ENCODE results near the gene ERBIN. TPM values are rescaled to one million over a fixed set of nuclear protein-coding genes. Genes with fewer than 3 reads are reported as not detected.
A peak's percentile ranks its signal among the peaks of the same experiment; 100 is the strongest.

The ERBIN gene
- total and polyA plus RNA-seq, 2 experiments from 2014 or later, result 46.4 to 112 TPM

- Histone ChIP-seq H3K36me3 (ENCODE audit: low read depth) (peaks cover 45% of the 10 kb centered on the region; the same call in 1 of the 2 replicates), H3K4me3 (no peak overlapping the region), H3K27me3 (replicated peaks; ENCODE audit: insufficient read depth) (no peaks in the 10 kb centered on the region), H3K27ac (no peak overlapping the region), H3K4me2 (ENCODE audit: unreplicated experiment) (no peak overlapping the region), H3K9ac (no peak overlapping the region), H3K9me3 (ENCODE audit: low read depth) (no peaks in the 10 kb centered on the region), H3K4me1 (ENCODE audit: insufficient read depth) (no peaks in the 10 kb centered on the region), H3K79me2 (ENCODE audit: insufficient read depth) (peaks cover 99% of the 10 kb centered on the region), H4K20me1 (ENCODE audit: insufficient read depth) (peaks cover 7% of the 10 kb centered on the region), H3K9me2 (ENCODE audit: insufficient read depth) (no peaks in the 10 kb centered on the region), H2AFZ (no peak overlapping the region), H3F3A (ENCODE audit: insufficient read depth) (peaks cover 31% of the 10 kb centered on the region)
- in situ Hi-C loops (cut with MboI), result no loop called here
- TF ChIP-seq EZH2phosphoT487 (IDR thresholded peaks at IDR 0.05; ENCODE audit: insufficient read depth, low read depth), result no peak
- TF ChIP-seq EZH2 (IDR thresholded peaks at IDR 0.05; ENCODE audit: insufficient read depth, poor library complexity, severe bottlenecking), result no peak
- WGBS, 2 experiments (ENCODE audit: low coverage in 1 of 2, low lambda C conversion rate in 2 of 2, missing lambda C conversion rate in 2 of 2), result 90 to 94% methylated on average over 2 of the region's 2 CpGs
- DNase-seq, result no peak
These were observed 140.5 kb downstream of the ERBIN start for GRCh38 chr5:66066826-66067225.

DNA sequence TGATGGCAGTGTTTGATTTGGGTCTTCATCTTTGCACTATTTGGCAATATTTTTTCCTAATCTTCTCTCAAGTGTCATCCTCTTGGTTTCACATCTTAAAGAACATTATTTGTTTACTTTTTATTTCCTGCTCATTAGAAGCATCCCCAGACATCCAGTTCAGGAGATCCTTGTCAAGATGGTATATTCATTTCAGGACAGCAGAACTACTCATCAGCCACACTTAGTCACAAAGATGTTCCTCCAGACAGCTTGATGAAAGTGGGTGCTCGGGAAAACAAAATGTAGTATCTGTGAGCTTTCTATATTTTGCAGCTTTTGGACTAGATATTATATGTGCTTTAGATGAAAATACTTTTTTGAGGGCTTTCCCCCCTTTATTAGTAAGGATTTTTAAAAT, 145.7 kb downstream of the ERBIN start:
- no peaks in the 10 kb centered on the region for H3K9me2 ChIP-seq (ENCODE audit: insufficient read depth)
- no peak overlapping the region for H2AFZ ChIP-seq
- no peak overlapping the region for H3K27ac ChIP-seq
- H3K27me3 ChIP-seq (replicated peaks; ENCODE audit: insufficient read depth), result no peaks in the 10 kb centered on the region
- DNase-seq, result peak; percentile 14
- WGBS, 2 experiments (ENCODE audit: low coverage in 1 of 2, low lambda C conversion rate in 2 of 2, missing lambda C conversion rate in 2 of 2), result 83 to 96% methylated on average over 1 of the region's 1 CpG
- no peak overlapping the region for H3K4me2 ChIP-seq (ENCODE audit: unreplicated experiment)
- peaks cover 99% of the 10 kb centered on the region for H3K79me2 ChIP-seq (ENCODE audit: insufficient read depth)
- peaks cover 44% of the 10 kb centered on the region for H3F3A ChIP-seq (ENCODE audit: insufficient read depth)
- no peak for TF ChIP-seq EZH2 (IDR thresholded peaks at IDR 0.05; ENCODE audit: insufficient read depth, poor library complexity, severe bottlenecking)
- no peak for TF ChIP-seq EZH2phosphoT487 (IDR thresholded peaks at IDR 0.05; ENCODE audit: insufficient read depth, low read depth)
- in situ Hi-C loops (cut with MboI), result no loop called here
- peaks cover 64% of the 10 kb centered on the region for H3K36me3 ChIP-seq (ENCODE audit: low read depth)
- H3K9me3 ChIP-seq (ENCODE audit: low read depth), result no peaks in the 10 kb centered on the region
- H3K4me3 ChIP-seq, result no peak overlapping the region
- no peaks in the 10 kb centered on the region for H4K20me1 ChIP-seq (ENCODE audit: insufficient read depth)
- H3K4me1 ChIP-seq (ENCODE audit: insufficient read depth), result no peaks in the 10 kb centered on the region
- no peak overlapping the region for H3K9ac ChIP-seq

GRCh38 chr5:66074901-66075300, 148.5 kb downstream of the ERBIN start:
- H3K27ac ChIP-seq, result no peak overlapping the region
- H2AFZ ChIP-seq, result no peak overlapping the region
- H3K4me2 ChIP-seq (ENCODE audit: unreplicated experiment), result no peak overlapping the region
- no peaks in the 10 kb centered on the region for H4K20me1 ChIP-seq (ENCODE audit: insufficient read depth)
- peaks cover 41% of the 10 kb centered on the region; the same call in 1 of the 2 replicates for H3F3A ChIP-seq (ENCODE audit: insufficient read depth)
- H3K27me3 ChIP-seq (replicated peaks; ENCODE audit: insufficient read depth), result no peaks in the 10 kb centered on the region
- H3K4me1 ChIP-seq (ENCODE audit: insufficient read depth), result no peaks in the 10 kb centered on the region
- no peaks in the 10 kb centered on the region for H3K9me3 ChIP-seq (ENCODE audit: low read depth)
- peaks cover 71% of the 10 kb centered on the region for H3K36me3 ChIP-seq (ENCODE audit: low read depth)
- H3K4me3 ChIP-seq, result no peak overlapping the region
- H3K79me2 ChIP-seq (ENCODE audit: insufficient read depth), result peaks cover 82% of the 10 kb centered on the region
- TF ChIP-seq EZH2 (IDR thresholded peaks at IDR 0.05; ENCODE audit: insufficient read depth, poor library complexity, severe bottlenecking) (no peak), EZH2phosphoT487 (IDR thresholded peaks at IDR 0.05; ENCODE audit: insufficient read depth, low read depth) (no peak)
- no peaks in the 10 kb centered on the region for H3K9me2 ChIP-seq (ENCODE audit: insufficient read depth)
- DNase-seq, result no peak
- no peak overlapping the region for H3K9ac ChIP-seq
- in situ Hi-C loops (cut with MboI), result no loop called here

- TF ChIP-seq EZH2phosphoT487 (IDR thresholded peaks at IDR 0.05; ENCODE audit: insufficient read depth, low read depth) (no peak), EZH2 (IDR thresholded peaks at IDR 0.05; ENCODE audit: insufficient read depth, poor library complexity, severe bottlenecking) (no peak)
- Histone ChIP-seq H3K79me2 (ENCODE audit: insufficient read depth) (peaks cover 25% of the 10 kb centered on the region), H3F3A (ENCODE audit: insufficient read depth) (peaks cover 31% of the 10 kb centered on the region; the same call in 1 of the 2 replicates), H3K4me2 (ENCODE audit: unreplicated experiment) (no peak overlapping the region), H3K9me2 (ENCODE audit: insufficient read depth) (no peaks in the 10 kb centered on the region), H3K4me3 (no peak overlapping the region), H3K27me3 (replicated peaks; ENCODE audit: insufficient read depth) (no peaks in the 10 kb centered on the region), H4K20me1 (ENCODE audit: insufficient read depth) (no peaks in the 10 kb centered on the region), H3K9me3 (ENCODE audit: low read depth) (no peaks in the 10 kb centered on the region), H3K4me1 (ENCODE audit: insufficient read depth) (no peaks in the 10 kb centered on the region), H3K36me3 (ENCODE audit: low read depth) (peaks cover 76% of the 10 kb centered on the region), H3K27ac (no peak overlapping the region), H2AFZ (no peak overlapping the region), H3K9ac (no peak overlapping the region)
- in situ Hi-C loops (cut with MboI), result no loop called here
- 97 to 98% methylated on average over 2 of the region's 2 CpGs for WGBS, 2 experiments (ENCODE audit: low coverage in 1 of 2, low lambda C conversion rate in 2 of 2, missing lambda C conversion rate in 2 of 2)
- peak; percentile 28 for DNase-seq
These were observed 154.3 kb downstream of the ERBIN start for GRCh38 chr5:66080664-66081063.

- no peak for DNase-seq
- TF ChIP-seq EZH2 (IDR thresholded peaks at IDR 0.05; ENCODE audit: insufficient read depth, poor library complexity, severe bottlenecking) (no peak), EZH2phosphoT487 (IDR thresholded peaks at IDR 0.05; ENCODE audit: insufficient read depth, low read depth) (no peak)
- Histone ChIP-seq H3K9me3 (ENCODE audit: low read depth) (no peaks in the 10 kb centered on the region), H3K4me1 (ENCODE audit: insufficient read depth) (no peaks in the 10 kb centered on the region), H3K4me2 (ENCODE audit: unreplicated experiment) (no peak overlapping the region), H3K27me3 (replicated peaks; ENCODE audit: insufficient read depth) (no peaks in the 10 kb centered on the region), H2AFZ (no peak overlapping the region), H3K36me3 (ENCODE audit: low read depth) (peaks cover 85% of the 10 kb centered on the region), H3K4me3 (no peak overlapping the region), H4K20me1 (ENCODE audit: insufficient read depth) (no peaks in the 10 kb centered on the region), H3K9ac (no peak overlapping the region), H3K79me2 (ENCODE audit: insufficient read depth) (no peaks in the 10 kb centered on the region), H3K9me2 (ENCODE audit: insufficient read depth) (no peaks in the 10 kb centered on the region), H3F3A (ENCODE audit: insufficient read depth) (peaks cover 43% of the 10 kb centered on the region), H3K27ac (no peak overlapping the region)
- 98 to 100% methylated on average over 2 of the region's 2 CpGs for WGBS, 2 experiments (ENCODE audit: low coverage in 1 of 2, low lambda C conversion rate in 2 of 2, missing lambda C conversion rate in 2 of 2)
- in situ Hi-C loops (cut with MboI), result no loop called here
These were observed 163.0 kb downstream of the ERBIN start for GRCh38 chr5:66089384-66089783.

Measured in GM23248 (cell line).